ENCODE results near the gene ZNF598. TPM values are rescaled to one million over a fixed set of nuclear protein-coding genes. Genes with fewer than 3 reads are reported as not detected.

The ZNF598 gene
- total RNA-seq, 3 donors from 2014 or later (not counting 1 experiment from before 2014, with no cell fraction given), result 56.1 to 71.6 (median 58.2) TPM

GRCh38 chr16:1980030-1980769 lies 29.4 kb downstream of the ZNF598 start:
- Histone ChIP-seq H3K4me1 (ENCODE audit: control insufficient read depth, insufficient read depth, low read length) (peaks cover 21% of the 10 kb centered on the region), H3K4me3 (ENCODE audit: low read length) (no peak overlapping the region), H3K9me3 (ENCODE audit: control insufficient read depth, insufficient read depth, low read length) (no peaks in the 10 kb centered on the region), H3K36me3 (ENCODE audit: control insufficient read depth, insufficient read depth, low read length) (peaks cover 32% of the 10 kb centered on the region), H3K27ac (ENCODE audit: low read length) (no peak overlapping the region), H3K27me3 (ENCODE audit: control insufficient read depth, insufficient read depth, low read length) (peaks cover 31% of the 10 kb centered on the region)
- intact Hi-C loops (cut with micrococcal nuclease), result no loop called here
- H3K4me1 Mint-ChIP-seq, result peaks cover 4% of the 10 kb centered on the region in 2 donors
- no peaks in the 10 kb centered on the region for H3K9me3 Mint-ChIP-seq
- ATAC-seq (no peak), DNase-seq (no peak)
- no peak overlapping the region for H3K27ac Mint-ChIP-seq
- no peak overlapping the region for H3K4me3 Mint-ChIP-seq
- WGBS (ENCODE audit: insufficient coverage), result 9% methylated on average over 53 of the region's 53 CpGs
- no peak for TF ChIP-seq CTCF (IDR thresholded peaks at IDR 0.05)
- H3K27me3 Mint-ChIP-seq (ENCODE audit: low read depth in 2 of 2), result peaks cover 0 to 12% of the 10 kb centered on the region in 2 donors
- H3K36me3 Mint-ChIP-seq, result no peaks in the 10 kb centered on the region

GRCh38 chr16:1979271-1980029 lies 30.2 kb downstream of the ZNF598 start:
- H3K9me3 ChIP-seq (ENCODE audit: control insufficient read depth, insufficient read depth, low read length), result no peaks in the 10 kb centered on the region
- Mint-ChIP-seq H3K4me1 (peaks cover under 1 to 4% of the 10 kb centered on the region in 2 donors), H3K27me3 (ENCODE audit: low read depth in 2 of 2) (peaks cover 0 to 12% of the 10 kb centered on the region in 2 donors), H3K27ac (no peak overlapping the region), H3K9me3 (no peaks in the 10 kb centered on the region), H3K4me3 (no peak overlapping the region), H3K36me3 (no peaks in the 10 kb centered on the region)
- ATAC-seq (no peak), DNase-seq (peak in 1 of 2 donors; percentile 34)
- peaks cover 14% of the 10 kb centered on the region for H3K4me1 ChIP-seq (ENCODE audit: control insufficient read depth, insufficient read depth, low read length)
- no peak overlapping the region for H3K27ac ChIP-seq (ENCODE audit: low read length)
- intact Hi-C loops (cut with micrococcal nuclease), result no loop called here
- TF ChIP-seq CTCF (IDR thresholded peaks at IDR 0.05), result no peak
- no peak overlapping the region for H3K4me3 ChIP-seq (ENCODE audit: low read length)
- WGBS (ENCODE audit: insufficient coverage), result 28% methylated on average over 70 of the region's 70 CpGs
- H3K36me3 ChIP-seq (ENCODE audit: control insufficient read depth, insufficient read depth, low read length), result peaks cover 39% of the 10 kb centered on the region
- peaks cover 31% of the 10 kb centered on the region for H3K27me3 ChIP-seq (ENCODE audit: control insufficient read depth, insufficient read depth, low read length)

- intact Hi-C loops (cut with micrococcal nuclease), result no loop called here
Observed at GRCh38 chr16:1978476-1979120, 31.0 kb downstream of the ZNF598 start.

More at GRCh38 chr16:1978476-1979120, 31.0 kb downstream of the ZNF598 start:
- DNase-seq, result no peak
- no peak for ATAC-seq
- peaks cover 0 to 4% of the 10 kb centered on the region in 2 donors for H3K4me1 Mint-ChIP-seq
- Histone ChIP-seq H3K27me3 (ENCODE audit: control insufficient read depth, insufficient read depth, low read length) (peaks cover 31% of the 10 kb centered on the region), H3K36me3 (ENCODE audit: control insufficient read depth, insufficient read depth, low read length) (peaks cover 42% of the 10 kb centered on the region), H3K4me1 (ENCODE audit: control insufficient read depth, insufficient read depth, low read length) (peaks cover 13% of the 10 kb centered on the region), H3K27ac (ENCODE audit: low read length) (no peak overlapping the region), H3K4me3 (ENCODE audit: low read length) (no peak overlapping the region), H3K9me3 (ENCODE audit: control insufficient read depth, insufficient read depth, low read length) (no peaks in the 10 kb centered on the region)
- peaks cover 0 to 12% of the 10 kb centered on the region in 2 donors for H3K27me3 Mint-ChIP-seq (ENCODE audit: low read depth in 2 of 2)
- TF ChIP-seq CTCF (IDR thresholded peaks at IDR 0.05), result no peak
- H3K4me3 Mint-ChIP-seq, result no peak overlapping the region
- H3K27ac Mint-ChIP-seq, result no peak overlapping the region
- H3K9me3 Mint-ChIP-seq, result no peaks in the 10 kb centered on the region
- WGBS (ENCODE audit: insufficient coverage), result 94% methylated on average over 37 of the region's 37 CpGs
- no peaks in the 10 kb centered on the region for H3K36me3 Mint-ChIP-seq

Data from natural killer cell (primary cell).